Prostate gland (tissue), 2 donors: Measurements from ENCODE around the gene OVCA2.

Experiments used
- POLR2A ChIP-seq: fragments of 450-650 bp; IDR thresholded peaks from one replicate; pipeline ENCODE4 v1.6.1; 2016; ENCODE audit warnings: antibody characterized with exemption, mild to moderate bottlenecking
- TF ChIP-seq, protein P1 (sequence below), 4 experiments: fragments of 200-600 bp in 2 of 4; fragments of 450-650 bp in 2 of 4; sonication (generic) in 2 of 4; IDR thresholded peaks; 1 replicate in 3 of 4; 2 replicates in 1 of 4; pipeline ENCODE4 v1.5.1; 2016 to 2019; ENCODE audit warnings: antibody characterized with exemption in 4 of 4, mild to moderate bottlenecking in 2 of 4, moderate library complexity in 2 of 4

- TF ChIP-seq, protein P1, sequence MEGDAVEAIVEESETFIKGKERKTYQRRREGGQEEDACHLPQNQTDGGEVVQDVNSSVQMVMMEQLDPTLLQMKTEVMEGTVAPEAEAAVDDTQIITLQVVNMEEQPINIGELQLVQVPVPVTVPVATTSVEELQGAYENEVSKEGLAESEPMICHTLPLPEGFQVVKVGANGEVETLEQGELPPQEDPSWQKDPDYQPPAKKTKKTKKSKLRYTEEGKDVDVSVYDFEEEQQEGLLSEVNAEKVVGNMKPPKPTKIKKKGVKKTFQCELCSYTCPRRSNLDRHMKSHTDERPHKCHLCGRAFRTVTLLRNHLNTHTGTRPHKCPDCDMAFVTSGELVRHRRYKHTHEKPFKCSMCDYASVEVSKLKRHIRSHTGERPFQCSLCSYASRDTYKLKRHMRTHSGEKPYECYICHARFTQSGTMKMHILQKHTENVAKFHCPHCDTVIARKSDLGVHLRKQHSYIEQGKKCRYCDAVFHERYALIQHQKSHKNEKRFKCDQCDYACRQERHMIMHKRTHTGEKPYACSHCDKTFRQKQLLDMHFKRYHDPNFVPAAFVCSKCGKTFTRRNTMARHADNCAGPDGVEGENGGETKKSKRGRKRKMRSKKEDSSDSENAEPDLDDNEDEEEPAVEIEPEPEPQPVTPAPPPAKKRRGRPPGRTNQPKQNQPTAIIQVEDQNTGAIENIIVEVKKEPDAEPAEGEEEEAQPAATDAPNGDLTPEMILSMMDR (IDR thresholded peaks at IDR 0.05), result no peak
- TF ChIP-seq POLR2A, result no peak
Measured at GRCh38 chr17:2060681-2061440, 19.0 kb downstream of the OVCA2 start.
